SK-N-MC (cell line): Measurements from ENCODE around the gene GLRX3.
"Not testable (repeated sequence)": the region's sequence is repeated elsewhere in the genome, so short reads cannot be mapped to it uniquely, and the experiment has no call there.

Source experiments
- EZH2 ChIP-seq: fragments of 200-600 bp; sonication (generic); IDR thresholded peaks from one replicate; pipeline ENCODE4 v1.6.1; 2017; ENCODE audit warnings: antibody characterized with exemption
- POLR2AphosphoS5 ChIP-seq: IDR thresholded peaks from 2 replicates; pipeline ENCODE4 v1.6.1; 2012; ENCODE audit warnings: mild to moderate bottlenecking, low read depth, low read length, borderline replicate concordance

DNA sequence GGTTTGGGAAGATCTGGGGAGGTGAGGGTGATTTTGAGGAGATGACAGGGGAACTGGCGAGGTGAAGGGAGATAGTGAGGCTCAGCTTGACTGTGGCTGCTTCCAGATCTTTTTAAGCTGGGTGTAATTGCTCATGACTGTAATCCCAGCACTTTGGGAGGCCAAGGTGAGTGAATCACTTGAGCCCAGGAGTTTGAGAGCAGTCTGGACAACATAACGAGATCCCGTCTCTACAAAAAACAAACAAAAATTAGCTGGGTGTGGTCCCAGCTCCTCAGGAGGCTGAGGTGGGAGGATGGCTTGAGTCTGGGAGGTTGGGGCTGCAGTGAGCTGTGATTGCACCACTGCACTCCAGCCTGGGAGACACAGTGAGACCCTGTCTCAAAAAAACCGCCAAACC, 66.0 kb downstream of the GLRX3 start:
- TF ChIP-seq EZH2, POLR2AphosphoS5: not testable (repeated sequence)
